Activated CD4-positive, alpha-beta T cell treated with anti-CD3 and anti-CD28 coated beads, Interleukin-2, amount 10 ng/mL, durations not matched to agents 24 days and 14 days (primary cell): Measurements from ENCODE around the gene HNRNPC. TPM values are rescaled to one million over a fixed set of nuclear protein-coding genes. Genes with fewer than 3 reads are reported as not detected.
A peak's percentile ranks its signal among the peaks of the same experiment; 100 is the strongest.
"Not testable (repeated sequence)": the region's sequence is repeated elsewhere in the genome, so short reads cannot be mapped to it uniquely, and the experiment has no call there.

Experiments
- DNase-seq: peaks from one replicate; pipeline ENCODE4 v3.0.0; 2022
- H3K27ac Mint-ChIP-seq: one replicate; pipeline ENCODE4 v1.8.0; 2022; ENCODE audit warnings: mild to moderate bottlenecking, mixed read lengths
- H3K27me3 Mint-ChIP-seq: one replicate; pipeline ENCODE4 v1.8.0; 2022; ENCODE audit warnings: mixed read lengths
- H3K36me3 Mint-ChIP-seq: one replicate; pipeline ENCODE4 v1.8.0; 2022; ENCODE audit warnings: low read depth, mild to moderate bottlenecking, mixed read lengths
- H3K4me1 Mint-ChIP-seq: one replicate; pipeline ENCODE4 v1.8.0; 2021; ENCODE audit warnings: mixed read lengths
- H3K4me3 Mint-ChIP-seq: one replicate; pipeline ENCODE4 v1.8.0; 2022; ENCODE audit warnings: mild to moderate bottlenecking, moderate library complexity, mixed read lengths
- H3K9me3 Mint-ChIP-seq: one replicate; pipeline ENCODE4 v1.8.0; 2021; ENCODE audit warnings: mixed read lengths
- intact Hi-C: fragments of 100-400 bp; cut with micrococcal nuclease; formaldehyde crosslinking; loops from one replicate; pipeline ENCODE4 v1.15.1; 2023
- total RNA-seq: library from RNA; stranded (reverse); gene quantifications from 2 replicates; pipeline ENCODE4 v1.2.3, GENCODE V29; 2022

The HNRNPC gene
- total RNA-seq, 1 donor from 2014 or later, result 1,009 TPM

- peaks cover 31% of the 10 kb centered on the region for H3K27me3 Mint-ChIP-seq
- H3K4me3 Mint-ChIP-seq, result no peak overlapping the region
- H3K36me3 Mint-ChIP-seq, result no peaks in the 10 kb centered on the region
- intact Hi-C loops, result no loop called here
- no peak for DNase-seq
- no peaks in the 10 kb centered on the region for H3K9me3 Mint-ChIP-seq
- no peak overlapping the region for H3K27ac Mint-ChIP-seq
- peaks cover 4% of the 10 kb centered on the region for H3K4me1 Mint-ChIP-seq
Measured at GRCh38 chr14:21298358-21298757, 29.1 kb upstream of the HNRNPC start.

- intact Hi-C loops, H3K27ac Mint-ChIP-seq, H3K9me3 Mint-ChIP-seq, DNase-seq, H3K36me3 Mint-ChIP-seq, H3K27me3 Mint-ChIP-seq, H3K4me1 Mint-ChIP-seq, H3K4me3 Mint-ChIP-seq: not testable (repeated sequence)
Measured at GRCh38 chr14:21294026-21294425, 24.8 kb upstream of the HNRNPC start.

GRCh38 chr14:21287168-21287567, 17.9 kb upstream of the HNRNPC start:
- no peaks in the 10 kb centered on the region for H3K9me3 Mint-ChIP-seq
- intact Hi-C loops, result no loop called here
- H3K4me1 Mint-ChIP-seq, result no peaks in the 10 kb centered on the region
- no peak overlapping the region for H3K27ac Mint-ChIP-seq
- H3K27me3 Mint-ChIP-seq, result peaks cover 13% of the 10 kb centered on the region
- no peak overlapping the region for H3K4me3 Mint-ChIP-seq
- DNase-seq, result no peak
- no peaks in the 10 kb centered on the region for H3K36me3 Mint-ChIP-seq

DNA sequence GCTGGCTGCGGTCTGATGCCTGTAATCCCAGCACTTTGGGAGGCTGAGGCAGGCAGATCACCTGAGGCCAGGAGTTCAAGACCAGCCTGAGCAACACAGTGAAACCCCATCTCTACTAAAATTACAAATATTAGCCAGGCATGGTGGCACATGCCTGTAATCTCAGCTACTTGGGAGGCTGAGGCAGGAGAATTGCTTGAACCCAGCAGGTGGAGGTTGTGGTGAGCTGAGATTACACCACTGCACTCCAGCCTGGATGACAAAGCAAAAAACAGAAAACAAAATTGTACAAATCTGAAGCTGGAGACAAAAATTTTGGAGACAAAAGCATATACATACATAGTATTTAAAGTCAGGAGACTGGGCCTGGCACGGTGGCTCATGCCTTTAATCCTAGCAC, 17.3 kb upstream of the HNRNPC start:
- H3K27ac Mint-ChIP-seq, H3K4me1 Mint-ChIP-seq, H3K9me3 Mint-ChIP-seq, intact Hi-C loops, H3K36me3 Mint-ChIP-seq, DNase-seq, H3K4me3 Mint-ChIP-seq: not testable (repeated sequence)
- peaks cover 13% of the 10 kb centered on the region for H3K27me3 Mint-ChIP-seq

GRCh38 chr14:21281917-21282316, 12.7 kb upstream of the HNRNPC start:
- DNase-seq, H3K4me3 Mint-ChIP-seq, H3K9me3 Mint-ChIP-seq, intact Hi-C loops, H3K27ac Mint-ChIP-seq, H3K4me1 Mint-ChIP-seq, H3K36me3 Mint-ChIP-seq: not testable (repeated sequence)
- peaks cover 12% of the 10 kb centered on the region for H3K27me3 Mint-ChIP-seq

- intact Hi-C loops, result no loop called here
Measured at GRCh38 chr14:21279783-21280182, 10.5 kb upstream of the HNRNPC start, which contains the start of gene RPGRIP1. Gene RPGRIP1 (plus strand): TSS chr14:21280083. CDS start chr14:21287977, 7,894 bp downstream.

GRCh38 chr14:21278632-21279031, 9.4 kb upstream of the HNRNPC start:
- intact Hi-C loops, result no loop called here
- H3K36me3 Mint-ChIP-seq, result no peaks in the 10 kb centered on the region
- H3K27me3 Mint-ChIP-seq, result peaks cover 2% of the 10 kb centered on the region
- H3K4me1 Mint-ChIP-seq, result no peaks in the 10 kb centered on the region
- no peaks in the 10 kb centered on the region for H3K9me3 Mint-ChIP-seq
- H3K4me3 Mint-ChIP-seq, result no peak overlapping the region
- no peak overlapping the region for H3K27ac Mint-ChIP-seq
- no peak for DNase-seq

More at GRCh38 chr14:21279783-21280182, 10.5 kb upstream of the HNRNPC start, which contains the start of gene RPGRIP1:
- DNase-seq, result no peak
- H3K27me3 Mint-ChIP-seq, result peaks cover 8% of the 10 kb centered on the region
- H3K27ac Mint-ChIP-seq, result no peak within 1 kb of the TSS
- H3K9me3 Mint-ChIP-seq, result no peaks in the 10 kb centered on the region
- H3K4me1 Mint-ChIP-seq, result no peaks in the 10 kb centered on the region
- no peak within 1 kb of the TSS for H3K4me3 Mint-ChIP-seq
- H3K36me3 Mint-ChIP-seq, result no peaks in the 10 kb centered on the region

DNA sequence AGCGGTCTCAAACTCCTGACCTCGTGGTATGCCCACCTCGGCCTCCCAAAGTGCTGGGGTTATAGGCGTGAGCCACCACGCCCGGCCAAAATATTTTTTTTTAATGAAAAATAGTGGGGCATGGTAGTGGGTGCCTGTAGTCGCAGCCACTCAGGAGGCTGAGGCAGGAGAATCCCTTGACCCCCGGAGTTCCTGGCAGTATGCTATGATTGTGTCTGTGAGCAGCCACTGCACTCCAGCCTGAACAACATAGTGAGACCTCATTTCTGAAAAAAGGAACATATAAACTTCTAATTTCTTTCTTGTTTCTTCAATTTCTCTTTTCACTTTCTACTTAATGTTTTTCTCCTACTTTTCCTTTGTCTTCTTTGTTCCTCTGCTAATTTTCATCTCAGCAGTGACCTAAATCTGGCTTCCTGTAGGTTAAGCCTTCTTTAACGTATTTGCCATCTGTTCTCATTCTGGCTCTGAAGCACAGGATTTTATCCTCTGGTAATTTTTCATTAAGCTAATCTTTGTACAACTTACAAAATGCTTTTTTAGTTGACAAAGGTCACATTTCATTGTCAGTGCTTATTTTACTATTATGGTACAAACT, 6.1 kb upstream of the HNRNPC start:
- peaks cover under 1% of the 10 kb centered on the region for H3K27me3 Mint-ChIP-seq
- peaks cover 2% of the 10 kb centered on the region for H3K4me1 Mint-ChIP-seq
- no peaks in the 10 kb centered on the region for H3K36me3 Mint-ChIP-seq
- no peak overlapping the region for H3K4me3 Mint-ChIP-seq
- no peak for DNase-seq
- intact Hi-C loops, result no loop called here
- H3K9me3 Mint-ChIP-seq, result no peaks in the 10 kb centered on the region
- H3K27ac Mint-ChIP-seq, result no peak overlapping the region

DNA sequence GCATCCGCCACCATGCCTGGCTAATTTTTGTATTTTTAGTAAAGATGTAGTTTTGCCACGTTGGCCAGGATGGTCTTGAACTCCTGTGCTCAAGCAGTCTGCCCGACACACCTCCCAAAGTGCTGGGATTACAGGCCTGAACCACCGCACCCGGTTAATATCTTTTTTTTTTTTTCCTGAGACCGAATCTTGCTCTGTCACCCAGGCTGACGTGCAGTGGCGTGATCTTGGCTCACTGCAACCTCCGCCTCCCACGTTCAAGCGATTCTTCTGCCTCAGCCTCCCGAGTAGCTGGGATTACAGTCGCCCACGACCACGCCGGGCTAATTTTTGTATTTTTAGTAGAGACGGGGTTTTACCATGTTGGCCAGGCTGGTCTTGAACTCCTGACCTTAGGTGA, 3.4 kb upstream of the HNRNPC start:
- H3K9me3 Mint-ChIP-seq, H3K27ac Mint-ChIP-seq, intact Hi-C loops, DNase-seq, H3K27me3 Mint-ChIP-seq, H3K4me3 Mint-ChIP-seq, H3K4me1 Mint-ChIP-seq: not testable (repeated sequence)
- H3K36me3 Mint-ChIP-seq, result peaks cover 15% of the 10 kb centered on the region

DNA sequence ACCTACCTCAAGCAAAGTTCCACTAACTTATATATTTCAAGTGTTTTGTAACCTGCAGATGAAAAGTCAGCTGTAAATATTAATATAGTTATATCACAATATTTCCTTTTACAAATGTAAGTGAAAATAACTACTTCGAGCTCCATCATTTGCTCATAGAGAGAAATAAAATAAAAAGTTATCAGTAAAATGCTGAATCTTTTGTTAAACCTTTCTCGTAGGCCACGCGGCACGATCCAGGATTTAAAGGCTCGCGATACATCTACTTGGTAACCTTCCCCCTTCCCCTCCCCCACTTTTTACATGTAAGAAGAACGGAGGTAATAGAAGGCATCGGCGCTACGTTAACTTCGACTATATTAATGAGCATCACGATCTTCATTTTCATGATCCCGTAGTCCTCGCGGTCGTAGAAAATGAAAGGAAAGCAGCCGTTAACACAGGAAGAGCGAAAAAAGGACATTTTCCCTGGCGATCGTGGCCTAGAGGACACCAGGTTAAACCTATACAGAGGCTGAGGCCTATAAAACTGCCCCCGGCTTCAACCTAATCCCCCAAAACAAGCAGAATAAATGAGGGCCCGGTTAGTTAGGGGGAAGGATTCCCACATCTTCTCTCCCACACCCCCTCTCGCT, 508 bp downstream of the HNRNPC start:
- DNase-seq, result peak; percentile 79
- H3K9me3 Mint-ChIP-seq, result no peaks in the 10 kb centered on the region
- intact Hi-C loops, result loop anchor here (1.0 to 10.0 kb wide), 7 partner anchors 40 to 1286 kb away; partner anchors contain the start of genes ANG, CHD8, RNASE4 and SUPT16H
- peak overlapping the region; percentile 92 for H3K4me3 Mint-ChIP-seq
- peaks cover 52% of the 10 kb centered on the region for H3K36me3 Mint-ChIP-seq
- H3K4me1 Mint-ChIP-seq, result peaks cover 36% of the 10 kb centered on the region
- H3K27ac Mint-ChIP-seq, result peak overlapping the region; percentile 100
- H3K27me3 Mint-ChIP-seq, result no peaks in the 10 kb centered on the region

- intact Hi-C loops, result loop anchor here (2.0 to 10.0 kb wide), 4 partner anchors 165 to 1287 kb away; partner anchors contain the start of genes ANG and RNASE4
- H3K4me3 Mint-ChIP-seq, result peak overlapping the region; percentile 92
- H3K27me3 Mint-ChIP-seq, result no peaks in the 10 kb centered on the region
- DNase-seq, result peak; percentile 65
- peak overlapping the region; percentile 100 for H3K27ac Mint-ChIP-seq
- no peaks in the 10 kb centered on the region for H3K9me3 Mint-ChIP-seq
- peaks cover 59% of the 10 kb centered on the region for H3K36me3 Mint-ChIP-seq
- H3K4me1 Mint-ChIP-seq, result peaks cover 43% of the 10 kb centered on the region
Measured at GRCh38 chr14:21267886-21268616, 1.2 kb downstream of the HNRNPC start.

DNA sequence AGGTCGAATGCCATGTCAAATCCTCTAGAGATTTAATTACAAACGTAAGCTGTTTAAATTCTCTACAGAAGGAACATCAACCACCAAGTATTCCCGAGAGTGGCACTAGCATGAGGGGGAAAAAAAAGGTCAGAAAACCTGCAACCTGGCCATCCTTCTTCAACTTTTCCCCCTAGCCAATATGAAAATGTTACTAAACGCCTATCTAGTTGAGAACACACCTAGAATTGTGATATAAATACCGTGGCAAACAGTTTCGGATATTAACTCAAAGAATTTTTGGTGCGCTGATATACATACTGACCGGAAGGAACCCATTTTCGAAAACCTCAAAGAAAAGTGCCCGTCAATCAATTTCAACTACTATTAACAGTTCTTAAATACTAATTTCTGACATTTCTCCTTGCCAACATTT, 1.8 kb downstream of the HNRNPC start:
- Mint-ChIP-seq H3K4me3 (peak overlapping the region; percentile 92), H3K9me3 (no peaks in the 10 kb centered on the region), H3K27ac (peak overlapping the region; percentile 100), H3K36me3 (peaks cover 61% of the 10 kb centered on the region), H3K27me3 (no peaks in the 10 kb centered on the region), H3K4me1 (peaks cover 45% of the 10 kb centered on the region)
- intact Hi-C loops, result loop anchor here (10.0 kb wide), 3 partner anchors 583 to 1287 kb away; partner anchors contain the start of genes ANG and RNASE4
- peak; percentile 61 for DNase-seq

DNA sequence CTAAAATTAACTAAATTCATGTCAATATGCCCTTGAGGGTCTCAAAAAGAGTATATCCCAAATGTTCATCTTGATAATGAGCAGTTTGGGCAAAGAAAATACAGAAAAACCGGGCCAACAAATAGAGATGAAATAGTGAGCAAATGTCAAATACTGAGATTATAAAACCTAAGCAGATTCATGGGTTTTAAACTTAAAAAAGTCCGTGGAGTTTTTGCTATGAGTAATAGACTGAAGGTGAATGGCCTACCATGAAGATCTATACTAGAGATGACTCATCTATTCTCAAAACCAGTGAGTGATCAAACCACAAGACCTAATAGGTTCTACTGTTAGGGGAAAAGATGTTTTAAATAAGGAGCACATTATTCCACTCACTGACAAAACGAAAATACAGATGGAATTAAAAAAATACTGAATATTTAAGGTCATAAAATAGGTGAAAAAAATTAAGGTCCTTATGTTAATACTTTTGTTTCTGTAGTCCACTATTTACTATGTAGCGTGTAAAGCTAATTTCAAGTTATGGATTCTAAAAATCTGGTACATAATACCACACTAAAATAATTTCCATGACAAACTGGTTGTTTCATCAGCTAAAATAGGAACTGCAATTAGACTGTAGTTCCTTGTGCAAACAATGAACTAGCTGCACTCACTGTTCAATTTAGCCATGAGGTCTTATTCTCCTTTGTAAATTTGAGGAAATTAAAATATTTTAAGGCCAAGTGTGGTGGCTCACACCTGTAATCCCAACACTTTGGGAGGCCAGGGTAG, 5.0 kb downstream of the HNRNPC start:
- no peak for DNase-seq
- Mint-ChIP-seq H3K9me3 (no peaks in the 10 kb centered on the region), H3K4me3 (peak overlapping the region; percentile 92), H3K27me3 (no peaks in the 10 kb centered on the region), H3K27ac (peak overlapping the region; percentile 97), H3K4me1 (peaks cover 55% of the 10 kb centered on the region), H3K36me3 (peaks cover 81% of the 10 kb centered on the region)
- intact Hi-C loops, result loop anchor here (1.0 to 10.0 kb wide), 7 partner anchors 33 to 1291 kb away; partner anchors contain the start of genes ANG, RNASE4, SUPT16H and TOX4
